ENCODE data around the gene TSPYL1.

DNA sequence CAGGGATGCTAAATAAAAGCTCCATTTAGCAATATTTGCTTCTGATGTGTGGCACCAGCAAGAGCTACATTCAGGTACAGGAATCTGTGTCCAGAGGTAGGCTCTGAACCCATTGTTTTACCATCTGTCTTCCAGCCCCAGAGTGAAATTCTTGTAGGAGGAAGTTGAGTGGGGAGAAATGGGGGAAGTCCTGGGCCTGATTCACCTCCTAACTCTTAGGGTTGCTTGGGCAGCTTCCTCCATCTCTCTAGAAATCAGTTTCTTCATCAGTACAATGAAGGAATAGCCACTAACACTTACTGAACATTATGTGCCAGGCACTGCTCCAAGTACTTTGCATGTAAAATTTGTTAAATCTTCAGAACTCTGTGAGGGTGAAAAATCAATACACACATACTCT, 35.1 kb upstream of the TSPYL1 start:
- TF ChIP-seq ZNF561 (tag by site-specific recombination; IDR thresholded peaks at IDR 0.05; ENCODE audit: borderline replicate concordance): no peak
- TF ChIP-seq, protein P1, sequence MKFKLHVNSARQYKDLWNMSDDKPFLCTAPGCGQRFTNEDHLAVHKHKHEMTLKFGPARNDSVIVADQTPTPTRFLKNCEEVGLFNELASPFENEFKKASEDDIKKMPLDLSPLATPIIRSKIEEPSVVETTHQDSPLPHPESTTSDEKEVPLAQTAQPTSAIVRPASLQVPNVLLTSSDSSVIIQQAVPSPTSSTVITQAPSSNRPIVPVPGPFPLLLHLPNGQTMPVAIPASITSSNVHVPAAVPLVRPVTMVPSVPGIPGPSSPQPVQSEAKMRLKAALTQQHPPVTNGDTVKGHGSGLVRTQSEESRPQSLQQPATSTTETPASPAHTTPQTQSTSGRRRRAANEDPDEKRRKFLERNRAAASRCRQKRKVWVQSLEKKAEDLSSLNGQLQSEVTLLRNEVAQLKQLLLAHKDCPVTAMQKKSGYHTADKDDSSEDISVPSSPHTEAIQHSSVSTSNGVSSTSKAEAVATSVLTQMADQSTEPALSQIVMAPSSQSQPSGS (tag by site-specific recombination; IDR thresholded peaks at IDR 0.05; ENCODE audit: low read depth): no peak
- no peak for TF ChIP-seq PBX3 (CRISPR knock-in tag; IDR thresholded peaks at IDR 0.05)
- TF ChIP-seq ZBTB11 (tag by site-specific recombination; conservative IDR thresholded peaks at IDR 0.05; ENCODE audit: low read depth): no peak
- no peak for TF ChIP-seq ZFP41 (tag by site-specific recombination; IDR thresholded peaks at IDR 0.05; ENCODE audit: borderline replicate concordance)
- TF ChIP-seq ZNF621 (tag by site-specific recombination; IDR thresholded peaks at IDR 0.05): no peak
- TF ChIP-seq, protein P2, sequence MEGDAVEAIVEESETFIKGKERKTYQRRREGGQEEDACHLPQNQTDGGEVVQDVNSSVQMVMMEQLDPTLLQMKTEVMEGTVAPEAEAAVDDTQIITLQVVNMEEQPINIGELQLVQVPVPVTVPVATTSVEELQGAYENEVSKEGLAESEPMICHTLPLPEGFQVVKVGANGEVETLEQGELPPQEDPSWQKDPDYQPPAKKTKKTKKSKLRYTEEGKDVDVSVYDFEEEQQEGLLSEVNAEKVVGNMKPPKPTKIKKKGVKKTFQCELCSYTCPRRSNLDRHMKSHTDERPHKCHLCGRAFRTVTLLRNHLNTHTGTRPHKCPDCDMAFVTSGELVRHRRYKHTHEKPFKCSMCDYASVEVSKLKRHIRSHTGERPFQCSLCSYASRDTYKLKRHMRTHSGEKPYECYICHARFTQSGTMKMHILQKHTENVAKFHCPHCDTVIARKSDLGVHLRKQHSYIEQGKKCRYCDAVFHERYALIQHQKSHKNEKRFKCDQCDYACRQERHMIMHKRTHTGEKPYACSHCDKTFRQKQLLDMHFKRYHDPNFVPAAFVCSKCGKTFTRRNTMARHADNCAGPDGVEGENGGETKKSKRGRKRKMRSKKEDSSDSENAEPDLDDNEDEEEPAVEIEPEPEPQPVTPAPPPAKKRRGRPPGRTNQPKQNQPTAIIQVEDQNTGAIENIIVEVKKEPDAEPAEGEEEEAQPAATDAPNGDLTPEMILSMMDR (tag by site-specific recombination; IDR thresholded peaks at IDR 0.05): no peak
- TF ChIP-seq, protein P3, sequence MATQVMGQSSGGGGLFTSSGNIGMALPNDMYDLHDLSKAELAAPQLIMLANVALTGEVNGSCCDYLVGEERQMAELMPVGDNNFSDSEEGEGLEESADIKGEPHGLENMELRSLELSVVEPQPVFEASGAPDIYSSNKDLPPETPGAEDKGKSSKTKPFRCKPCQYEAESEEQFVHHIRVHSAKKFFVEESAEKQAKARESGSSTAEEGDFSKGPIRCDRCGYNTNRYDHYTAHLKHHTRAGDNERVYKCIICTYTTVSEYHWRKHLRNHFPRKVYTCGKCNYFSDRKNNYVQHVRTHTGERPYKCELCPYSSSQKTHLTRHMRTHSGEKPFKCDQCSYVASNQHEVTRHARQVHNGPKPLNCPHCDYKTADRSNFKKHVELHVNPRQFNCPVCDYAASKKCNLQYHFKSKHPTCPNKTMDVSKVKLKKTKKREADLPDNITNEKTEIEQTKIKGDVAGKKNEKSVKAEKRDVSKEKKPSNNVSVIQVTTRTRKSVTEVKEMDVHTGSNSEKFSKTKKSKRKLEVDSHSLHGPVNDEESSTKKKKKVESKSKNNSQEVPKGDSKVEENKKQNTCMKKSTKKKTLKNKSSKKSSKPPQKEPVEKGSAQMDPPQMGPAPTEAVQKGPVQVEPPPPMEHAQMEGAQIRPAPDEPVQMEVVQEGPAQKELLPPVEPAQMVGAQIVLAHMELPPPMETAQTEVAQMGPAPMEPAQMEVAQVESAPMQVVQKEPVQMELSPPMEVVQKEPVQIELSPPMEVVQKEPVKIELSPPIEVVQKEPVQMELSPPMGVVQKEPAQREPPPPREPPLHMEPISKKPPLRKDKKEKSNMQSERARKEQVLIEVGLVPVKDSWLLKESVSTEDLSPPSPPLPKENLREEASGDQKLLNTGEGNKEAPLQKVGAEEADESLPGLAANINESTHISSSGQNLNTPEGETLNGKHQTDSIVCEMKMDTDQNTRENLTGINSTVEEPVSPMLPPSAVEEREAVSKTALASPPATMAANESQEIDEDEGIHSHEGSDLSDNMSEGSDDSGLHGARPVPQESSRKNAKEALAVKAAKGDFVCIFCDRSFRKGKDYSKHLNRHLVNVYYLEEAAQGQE (tag by site-specific recombination; IDR thresholded peaks at IDR 0.05): no peak
- TF ChIP-seq BCL11B (tag by site-specific recombination; IDR thresholded peaks at IDR 0.05; ENCODE audit: low read depth): no peak
- TF ChIP-seq MEIS1 (CRISPR knock-in tag; IDR thresholded peaks at IDR 0.05; ENCODE audit: borderline replicate concordance): no peak

All from HEK293 (cell line).